ENCODE data around the gene SPON2.

DNA sequence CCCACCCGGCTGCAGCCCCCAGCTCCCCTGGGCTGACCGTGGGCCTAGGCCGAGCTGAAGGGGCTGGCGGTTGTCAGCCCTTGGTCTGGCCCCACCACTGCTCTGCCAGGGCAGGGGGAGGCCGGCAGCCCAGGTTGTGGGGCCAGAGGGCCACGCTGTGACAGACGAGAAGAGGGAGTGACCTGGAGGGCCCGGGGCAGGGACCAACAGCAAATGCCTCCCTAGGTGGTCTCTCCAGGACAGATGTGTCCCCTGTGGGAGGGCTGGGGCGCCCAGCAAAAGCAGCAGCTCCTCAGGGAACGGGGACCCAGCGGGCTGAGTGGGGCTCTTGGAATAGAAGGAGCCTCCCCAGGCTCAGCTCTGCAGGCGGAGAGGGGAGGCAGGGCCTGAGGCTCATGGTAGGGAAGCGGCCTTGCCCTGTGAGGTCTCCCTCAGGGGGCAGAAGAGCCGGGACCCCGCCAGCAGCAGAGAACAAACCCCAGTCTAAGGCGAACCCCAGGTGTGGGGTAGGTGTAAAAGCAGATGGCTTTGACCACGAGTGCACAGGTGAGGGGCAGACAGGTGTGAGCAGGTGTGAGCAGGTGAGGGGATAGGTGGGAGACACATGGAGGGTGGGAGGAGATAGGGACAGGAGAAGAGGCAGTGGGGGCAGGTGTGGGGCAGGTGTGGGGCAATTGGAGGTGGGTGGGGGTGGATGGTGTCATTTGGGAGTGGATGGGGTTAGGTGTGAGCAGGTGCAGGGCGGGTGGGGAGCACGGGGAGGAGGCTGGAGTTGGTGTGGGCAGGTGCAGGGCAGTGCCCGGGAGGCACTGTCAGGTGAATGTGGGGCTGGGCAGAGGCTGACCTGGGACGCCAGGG lies 34.1 kb upstream of the SPON2 start:
- TF ChIP-seq, protein P1, sequence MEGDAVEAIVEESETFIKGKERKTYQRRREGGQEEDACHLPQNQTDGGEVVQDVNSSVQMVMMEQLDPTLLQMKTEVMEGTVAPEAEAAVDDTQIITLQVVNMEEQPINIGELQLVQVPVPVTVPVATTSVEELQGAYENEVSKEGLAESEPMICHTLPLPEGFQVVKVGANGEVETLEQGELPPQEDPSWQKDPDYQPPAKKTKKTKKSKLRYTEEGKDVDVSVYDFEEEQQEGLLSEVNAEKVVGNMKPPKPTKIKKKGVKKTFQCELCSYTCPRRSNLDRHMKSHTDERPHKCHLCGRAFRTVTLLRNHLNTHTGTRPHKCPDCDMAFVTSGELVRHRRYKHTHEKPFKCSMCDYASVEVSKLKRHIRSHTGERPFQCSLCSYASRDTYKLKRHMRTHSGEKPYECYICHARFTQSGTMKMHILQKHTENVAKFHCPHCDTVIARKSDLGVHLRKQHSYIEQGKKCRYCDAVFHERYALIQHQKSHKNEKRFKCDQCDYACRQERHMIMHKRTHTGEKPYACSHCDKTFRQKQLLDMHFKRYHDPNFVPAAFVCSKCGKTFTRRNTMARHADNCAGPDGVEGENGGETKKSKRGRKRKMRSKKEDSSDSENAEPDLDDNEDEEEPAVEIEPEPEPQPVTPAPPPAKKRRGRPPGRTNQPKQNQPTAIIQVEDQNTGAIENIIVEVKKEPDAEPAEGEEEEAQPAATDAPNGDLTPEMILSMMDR (IDR thresholded peaks at IDR 0.05) = no peak
- TF ChIP-seq EZH2phosphoT487 (IDR thresholded peaks at IDR 0.05) (no peak), EZH2 (IDR thresholded peaks at IDR 0.05) (no peak)

Measured in neural progenitor cell (in vitro differentiated cells).